Mucosa of descending colon (tissue), 3 donors: ENCODE data around the gene APIP. TPM values are rescaled to one million over a fixed set of nuclear protein-coding genes. Genes with fewer than 3 reads are reported as not detected.

ENCODE experiments used
- ATAC-seq: fragments of 200-7000 bp; cut with Tn5 transposase; one replicate; pipeline ENCODE4 v1.9.1; 2020; ENCODE audit warnings: mild to moderate bottlenecking, moderate library complexity
- DNase-seq, 3 donors: peaks; one replicate each; pipeline ENCODE4 v3.0.0-alpha.2; 2020
- H3K36me3 ChIP-seq: fragments of 200-600 bp; one replicate; pipeline ENCODE4 v1.8.0; 2021; ENCODE audit warnings: low read depth, mild to moderate bottlenecking
- H3K4me1 ChIP-seq: fragments of 200-600 bp; one replicate; pipeline ENCODE4 v1.8.0; 2021; ENCODE audit warnings: low read depth, mild to moderate bottlenecking
- H3K4me3 ChIP-seq: fragments of 200-600 bp; one replicate; pipeline ENCODE4 v1.8.0; 2021; ENCODE audit warnings: mild to moderate bottlenecking
- H3K9me3 ChIP-seq: fragments of 200-600 bp; one replicate; pipeline ENCODE4 v1.8.0; 2021; ENCODE audit warnings: mild to moderate bottlenecking
- CTCF ChIP-seq: fragments of 200-600 bp; IDR thresholded peaks from one replicate; pipeline ENCODE4 v1.8.0; 2022; ENCODE audit warnings: antibody characterized with exemption, mild to moderate bottlenecking
- intact Hi-C, 2 donors: fragments of 100-400 bp; cut with DNase I in 1 of 2; cut with micrococcal nuclease in 1 of 2; formaldehyde crosslinking; loops; one replicate each; pipeline versions ENCODE4 v1.11.0 to v1.11.1; 2022; cut with DNase I, micrococcal nuclease
- total RNA-seq, 3 donors: library from RNA; stranded (reverse); fragmentation: NEBNext Ultra II Directional in 2 of 3; extraction: Animal tissue kit (Norgen Biotek cat#: 25700) in 2 of 3; gene quantifications; one replicate each; pipeline versions ENCODE4 v1.2.1 to v1.2.4, GENCODE V29; 2021 to 2023
- donor health status: DM: no; HTN: no; CAD: no; lungs with moderate emphysema.
- donor health status: DM: no; HTN: no; CAD: no.
- donor health status: DM: no; HTN: yes; CAD: no.

The APIP gene
- total RNA-seq, 3 donors from 2014 or later = 22.7 to 59.4 (median 44.9) TPM

- Histone ChIP-seq H3K4me1 (no peaks in the 10 kb centered on the region), H3K9me3 (no peaks in the 10 kb centered on the region), H3K36me3 (no peaks in the 10 kb centered on the region), H3K4me3 (no peak overlapping the region)
- no peak for DNase-seq
- no peak for TF ChIP-seq CTCF
- ATAC-seq = no peak
- intact Hi-C loops = no loop called here
These were observed 43.6 kb upstream of the APIP start for GRCh38 chr11:34959770-34960169.

- DNase-seq = no peak
- intact Hi-C loops = no loop called here
- no peak overlapping the region for H3K4me3 ChIP-seq
- no peaks in the 10 kb centered on the region for H3K36me3 ChIP-seq
- H3K9me3 ChIP-seq = no peaks in the 10 kb centered on the region
- H3K4me1 ChIP-seq = no peaks in the 10 kb centered on the region
- no peak for ATAC-seq
- no peak for TF ChIP-seq CTCF
These were observed 41.4 kb upstream of the APIP start for GRCh38 chr11:34957606-34958005.

- TF ChIP-seq CTCF = no peak
- Histone ChIP-seq H3K36me3 (no peaks in the 10 kb centered on the region), H3K4me1 (no peaks in the 10 kb centered on the region), H3K9me3 (no peaks in the 10 kb centered on the region), H3K4me3 (no peak overlapping the region)
- DNase-seq = no peak
- no peak for ATAC-seq
- intact Hi-C loops = no loop called here
These were observed 41.0 kb upstream of the APIP start for GRCh38 chr11:34957206-34957605.

- no peak for TF ChIP-seq CTCF
- intact Hi-C loops = no loop called here
- DNase-seq = no peak
- Histone ChIP-seq H3K36me3 (no peaks in the 10 kb centered on the region), H3K4me3 (no peak overlapping the region), H3K9me3 (no peaks in the 10 kb centered on the region), H3K4me1 (no peaks in the 10 kb centered on the region)
- ATAC-seq = no peak
These were observed 37.8 kb upstream of the APIP start for GRCh38 chr11:34953955-34954354.

- no peaks in the 10 kb centered on the region for H3K4me1 ChIP-seq
- no peaks in the 10 kb centered on the region for H3K9me3 ChIP-seq
- no peak for DNase-seq
- no peak for TF ChIP-seq CTCF
- no peak for ATAC-seq
- H3K36me3 ChIP-seq = no peaks in the 10 kb centered on the region
- intact Hi-C loops = no loop called here
- H3K4me3 ChIP-seq = no peak overlapping the region
These were observed 32.5 kb upstream of the APIP start for GRCh38 chr11:34948696-34949095.

- no peak overlapping the region for H3K4me3 ChIP-seq
- ATAC-seq = no peak
- H3K36me3 ChIP-seq = no peaks in the 10 kb centered on the region
- DNase-seq = no peak
- H3K9me3 ChIP-seq = no peaks in the 10 kb centered on the region
- intact Hi-C loops = no loop called here
- H3K4me1 ChIP-seq = no peaks in the 10 kb centered on the region
- no peak for TF ChIP-seq CTCF
These were observed 28.5 kb upstream of the APIP start for GRCh38 chr11:34944692-34945091.
